GM21529 (cell line): ENCODE results near the gene DCLK2.

ENCODE experiments used
- ATAC-seq: cut with Tn5 transposase; IDR thresholded peaks from one replicate; pipeline ENCODE4 v1.9.1; 2021; ENCODE audit not compliant: unreplicated experiment

The DCLK2 gene

DNA sequence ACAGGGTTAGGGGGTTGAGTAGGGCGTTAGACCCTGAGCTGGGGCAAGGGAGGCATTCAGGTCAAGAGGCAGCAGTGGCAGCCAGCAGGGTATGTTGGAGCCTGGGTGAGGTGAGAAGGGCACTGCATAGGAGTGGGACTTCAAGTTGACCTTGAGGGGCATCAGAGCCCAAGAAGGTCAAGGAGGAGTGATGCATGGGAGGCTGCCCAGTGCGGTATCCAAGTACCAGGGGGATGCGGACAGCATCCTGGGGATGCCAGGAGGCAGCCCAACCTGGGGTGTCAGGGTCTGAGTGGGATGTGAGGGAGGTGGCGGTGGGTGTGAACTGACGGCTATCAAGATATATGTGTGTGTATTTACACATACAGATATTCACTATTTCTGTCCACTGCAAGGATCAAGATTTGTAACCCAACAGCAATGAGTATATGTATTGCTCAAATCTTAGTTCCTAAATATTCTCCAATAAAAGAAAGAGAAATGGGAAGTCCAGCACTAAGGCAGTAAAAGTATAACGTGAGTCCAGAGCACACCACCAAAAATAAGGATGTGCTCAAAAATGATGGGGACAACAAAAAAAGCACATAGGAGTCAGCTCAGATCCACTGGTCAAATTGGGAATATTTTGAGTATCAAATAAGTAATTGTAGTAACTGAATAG, 9.8 kb upstream of the DCLK2 start:
- no peak for ATAC-seq

GRCh38 chr4:150069353-150069752, 8.9 kb upstream of the DCLK2 start:
- ATAC-seq: no peak

- ATAC-seq: no peak
Observed at GRCh38 chr4:150070464-150071170, 7.6 kb upstream of the DCLK2 start.

DNA sequence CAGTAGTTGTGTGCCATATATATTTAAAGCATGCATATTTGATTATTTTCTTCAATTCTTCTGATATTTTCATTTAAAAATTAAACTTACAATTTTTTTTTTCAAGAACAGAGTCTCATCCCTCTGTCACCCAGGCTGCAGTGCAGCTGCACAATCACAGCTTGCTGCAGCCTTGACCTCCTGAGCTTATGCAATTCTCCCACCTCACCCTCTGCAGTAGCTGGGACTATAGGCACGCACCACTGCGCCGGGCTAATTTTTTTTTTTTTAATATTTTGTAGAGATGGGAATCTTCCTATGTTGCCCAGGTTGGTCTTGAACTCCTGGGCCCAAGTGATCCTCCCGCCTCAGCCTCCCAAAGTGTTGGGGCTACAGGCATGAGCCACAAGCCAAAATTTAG, 5.8 kb upstream of the DCLK2 start:
- no peak for ATAC-seq

GRCh38 chr4:150072906-150073714, 5.1 kb upstream of the DCLK2 start:
- ATAC-seq: no peak

DNA sequence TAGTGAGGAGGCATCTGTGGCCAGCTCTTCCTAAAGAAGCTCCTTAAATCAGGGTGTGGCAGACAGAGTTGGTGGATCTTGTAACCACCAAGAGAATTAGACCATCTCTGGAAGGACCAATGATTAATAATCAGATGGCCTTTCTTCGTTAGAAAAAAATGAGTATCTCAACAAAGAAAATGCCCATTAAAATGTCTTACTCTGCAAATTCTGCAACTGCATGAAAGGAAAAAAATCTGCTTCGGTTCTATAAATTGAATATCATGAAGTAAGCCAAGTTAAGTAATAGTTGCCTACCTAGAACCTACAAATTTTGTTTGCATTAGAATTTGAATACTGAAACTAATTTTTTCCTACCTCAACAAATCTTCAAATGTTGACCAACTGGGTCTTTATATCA, 4.2 kb upstream of the DCLK2 start:
- ATAC-seq: no peak

- no peak for ATAC-seq
Observed at GRCh38 chr4:150078579-150079080, 385 bp downstream of the DCLK2 start.

DNA sequence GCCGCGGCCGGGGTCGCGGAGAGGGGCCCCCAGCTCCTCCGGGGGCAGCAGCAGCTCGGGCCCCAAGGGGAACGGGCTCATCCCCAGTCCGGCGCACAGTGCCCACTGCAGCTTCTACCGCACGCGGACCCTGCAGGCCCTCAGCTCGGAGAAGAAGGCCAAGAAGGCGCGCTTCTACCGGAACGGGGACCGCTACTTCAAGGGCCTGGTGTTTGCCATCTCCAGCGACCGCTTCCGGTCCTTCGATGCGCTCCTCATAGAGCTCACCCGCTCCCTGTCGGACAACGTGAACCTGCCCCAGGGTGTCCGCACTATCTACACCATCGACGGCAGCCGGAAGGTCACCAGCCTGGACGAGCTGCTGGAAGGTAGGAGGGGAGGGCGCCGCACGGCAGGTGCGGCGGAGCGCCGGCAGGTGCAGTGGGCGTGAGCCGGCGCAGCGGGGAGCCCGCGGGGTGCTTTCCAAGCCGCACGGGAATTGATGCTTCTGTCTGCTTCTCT, 886 bp downstream of the DCLK2 start:
- peak; percentile 40 for ATAC-seq

DNA sequence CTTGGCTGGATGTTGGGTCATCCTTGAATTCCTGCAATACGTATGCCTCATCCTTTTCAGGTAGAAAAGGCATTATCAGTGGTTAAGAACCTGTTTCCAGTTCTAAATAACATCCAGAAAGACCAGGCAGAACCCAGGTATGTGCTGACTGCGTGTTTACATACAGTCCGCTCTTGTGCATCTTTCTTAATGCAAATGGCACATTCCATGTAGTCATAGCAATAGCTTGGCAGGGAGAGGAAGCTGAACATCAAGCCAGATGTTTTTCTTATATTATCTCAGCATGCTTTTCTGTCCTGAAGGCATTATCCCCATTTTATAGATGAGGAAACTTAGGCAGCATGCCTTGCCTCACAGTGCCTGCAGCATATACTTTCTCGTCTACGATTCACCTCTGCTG, 2.1 kb downstream of the DCLK2 start:
- ATAC-seq: no peak

DNA sequence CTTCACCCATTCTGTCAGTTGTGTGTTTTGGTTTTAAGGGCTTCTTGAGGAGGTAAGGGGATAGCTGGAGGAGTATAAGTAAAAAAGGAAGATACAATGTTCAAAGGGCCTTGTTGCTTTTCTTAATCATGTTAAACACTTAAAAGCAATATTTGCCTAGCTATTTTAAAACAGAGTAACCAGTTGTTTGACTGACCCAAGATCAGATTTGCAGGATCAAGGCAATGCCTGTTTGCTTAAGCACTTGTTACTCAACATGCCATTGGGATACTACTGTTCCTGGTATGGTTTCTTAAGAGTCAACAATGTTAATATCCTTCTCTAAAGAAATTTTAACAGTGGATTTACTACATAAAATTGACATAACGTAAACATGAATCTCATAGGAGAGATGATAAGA, 2.6 kb downstream of the DCLK2 start:
- no peak for ATAC-seq

GRCh38 chr4:150082241-150082640, 4.0 kb downstream of the DCLK2 start:
- ATAC-seq: peak; percentile 87

DNA sequence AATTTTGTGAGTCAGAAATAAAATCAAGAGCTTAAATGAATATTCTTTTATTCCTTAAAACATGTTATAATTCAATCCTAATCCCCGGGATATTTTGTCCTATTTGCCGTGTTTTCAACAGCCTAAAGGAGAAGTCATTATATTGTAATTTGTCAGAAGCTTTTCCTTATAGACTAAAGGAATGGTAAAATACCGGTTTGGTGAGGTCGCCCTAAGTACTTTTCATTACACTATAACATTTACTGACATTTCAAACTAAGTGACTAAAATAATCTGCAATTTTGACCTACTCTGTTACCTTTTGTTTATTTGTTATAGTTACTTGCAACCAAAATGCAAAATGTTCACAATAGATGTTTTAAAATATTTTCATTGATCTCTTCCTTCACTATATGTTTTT, 8.8 kb downstream of the DCLK2 start:
- no peak for ATAC-seq

DNA sequence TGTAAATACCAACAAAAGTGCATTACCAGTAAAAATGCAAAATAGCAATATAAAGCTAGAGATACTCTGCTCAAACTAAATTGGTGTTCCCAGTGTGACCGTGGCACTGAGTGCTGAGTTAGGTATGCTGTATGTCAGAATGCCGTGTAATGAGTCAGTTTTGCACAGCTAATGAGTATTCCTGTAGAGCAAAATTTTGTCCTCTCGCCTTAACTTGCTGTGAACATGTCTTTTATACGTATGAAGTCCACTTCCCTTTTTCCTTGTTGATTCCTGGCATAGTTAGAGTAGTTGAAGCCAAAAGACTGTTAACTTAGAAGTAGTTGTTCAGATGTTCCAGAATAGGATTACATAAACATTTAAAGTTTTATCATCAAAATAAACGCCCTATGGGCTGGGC, 11.5 kb downstream of the DCLK2 start:
- ATAC-seq: no peak

- no peak for ATAC-seq
Observed at GRCh38 chr4:150090836-150091235, 12.6 kb downstream of the DCLK2 start.

- no peak for ATAC-seq
Observed at GRCh38 chr4:150094676-150095075, 16.4 kb downstream of the DCLK2 start.

DNA sequence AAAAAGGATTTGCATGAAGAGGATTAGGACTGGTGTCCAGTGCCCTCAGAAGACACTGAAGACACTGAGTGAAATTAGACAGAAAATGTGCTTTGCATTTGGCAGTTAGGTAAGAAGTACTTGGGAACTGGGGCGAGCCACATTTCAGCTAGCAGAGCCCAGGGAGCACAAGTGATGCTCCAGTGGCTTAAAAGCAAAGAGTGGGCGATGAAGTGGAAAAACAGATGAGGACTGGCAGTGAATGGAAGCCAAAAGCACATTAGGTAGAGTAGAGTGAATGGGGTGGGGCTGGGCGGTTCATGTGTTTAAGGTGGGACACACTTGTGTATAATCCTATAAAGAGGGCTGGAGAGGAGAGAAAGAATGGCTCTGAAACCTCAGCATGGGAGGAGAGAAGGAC, 18.4 kb downstream of the DCLK2 start:
- no peak for ATAC-seq

DNA sequence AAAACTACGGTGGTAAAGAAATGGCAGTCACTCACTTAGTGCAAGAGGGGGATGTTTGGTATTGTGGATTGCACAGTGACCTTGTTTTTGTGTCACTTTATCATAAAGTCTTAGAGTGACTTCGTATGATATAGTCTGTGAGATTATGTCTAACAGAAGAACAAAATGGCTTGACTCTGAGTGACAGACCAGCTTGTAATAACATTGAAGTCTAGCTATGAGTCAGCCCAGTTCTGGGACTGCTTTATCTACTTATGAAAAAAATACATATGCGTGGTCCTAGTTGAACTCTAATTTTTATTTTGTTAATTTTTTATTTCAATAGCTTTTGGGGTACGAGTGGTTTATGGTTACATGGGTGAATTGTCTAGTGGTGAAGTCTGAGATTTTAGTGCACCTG, 20.0 kb downstream of the DCLK2 start:
- ATAC-seq: no peak

- no peak for ATAC-seq
Observed at GRCh38 chr4:150104404-150105027, 26.3 kb downstream of the DCLK2 start.

DNA sequence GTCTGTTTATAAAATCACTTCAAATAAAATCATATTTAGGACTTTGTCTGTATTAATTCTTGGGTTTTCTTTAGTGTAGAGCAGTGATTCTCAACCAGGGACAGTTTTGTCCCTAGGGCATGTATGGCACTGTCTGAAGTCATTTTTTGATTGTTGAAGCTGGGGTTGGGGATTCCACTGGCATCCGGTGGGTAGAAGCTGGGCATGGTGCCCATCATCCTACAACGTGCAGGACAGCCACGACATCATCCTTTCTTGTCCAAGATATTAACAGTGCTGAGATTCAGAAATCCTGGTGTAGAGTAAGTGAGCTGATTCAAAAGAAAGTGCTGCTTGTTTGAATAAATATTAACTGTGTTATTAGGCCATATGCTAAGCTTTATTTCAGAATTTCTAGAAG, 28.6 kb downstream of the DCLK2 start:
- ATAC-seq: no peak

DNA sequence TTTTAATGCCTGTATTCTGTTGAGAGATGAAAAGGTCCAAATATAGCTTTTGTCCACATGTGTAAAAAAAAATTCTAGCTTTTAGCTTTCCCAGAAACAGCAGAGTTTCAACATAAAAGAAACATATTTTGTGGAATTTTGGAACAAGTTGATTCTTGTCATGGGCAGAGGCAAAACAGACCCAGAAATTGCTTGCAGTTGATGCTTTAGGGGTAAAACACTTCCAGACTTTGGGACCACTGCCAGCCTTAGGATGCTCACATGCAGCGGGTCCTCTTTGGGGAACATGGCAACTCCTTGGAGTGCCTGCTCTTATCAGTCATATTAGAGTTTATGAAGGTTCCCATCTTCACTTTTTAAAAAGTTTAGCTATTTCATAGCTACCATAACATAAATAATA, 30.4 kb downstream of the DCLK2 start:
- ATAC-seq: no peak

DNA sequence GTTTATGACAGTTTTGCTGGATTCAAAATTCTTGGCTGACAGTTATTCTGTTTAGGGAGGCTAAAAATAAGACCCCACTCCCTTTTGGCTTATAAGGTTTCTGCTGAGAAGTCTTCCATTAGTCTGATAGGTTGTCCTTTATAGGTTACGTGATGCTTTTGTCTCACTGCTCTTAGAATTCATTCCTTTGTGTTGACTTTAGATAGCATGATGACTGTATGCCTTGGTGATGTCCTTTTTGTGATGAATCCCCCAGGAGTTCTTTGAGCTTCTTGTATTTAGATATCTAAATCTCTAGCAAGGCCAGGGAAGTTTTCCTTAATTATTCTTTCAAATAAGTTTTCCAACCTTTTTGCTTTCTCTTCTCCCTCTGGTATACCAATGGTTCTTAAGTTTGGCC, 36.4 kb downstream of the DCLK2 start:
- ATAC-seq: no peak
